GM20000 (cell line): Measurements from ENCODE around the gene SLC7A7.
"Not testable (repeated sequence)": the region's sequence is repeated elsewhere in the genome, so short reads cannot be mapped to it uniquely, and the experiment has no call there.

Experiments
- DNase-seq: peaks from one replicate; pipeline ENCODE4 v3.0.0; 2012; ENCODE audit warnings: low spot score
- TF ChIP-seq, protein P1 (sequence below): IDR thresholded peaks from 2 replicates; pipeline ENCODE4 v1.5.1; 2012; ENCODE audit warnings: mild to moderate bottlenecking, control low read depth; ENCODE audit errors: extremely low read depth, missing control alignments

Gene SLC7A7

DNA sequence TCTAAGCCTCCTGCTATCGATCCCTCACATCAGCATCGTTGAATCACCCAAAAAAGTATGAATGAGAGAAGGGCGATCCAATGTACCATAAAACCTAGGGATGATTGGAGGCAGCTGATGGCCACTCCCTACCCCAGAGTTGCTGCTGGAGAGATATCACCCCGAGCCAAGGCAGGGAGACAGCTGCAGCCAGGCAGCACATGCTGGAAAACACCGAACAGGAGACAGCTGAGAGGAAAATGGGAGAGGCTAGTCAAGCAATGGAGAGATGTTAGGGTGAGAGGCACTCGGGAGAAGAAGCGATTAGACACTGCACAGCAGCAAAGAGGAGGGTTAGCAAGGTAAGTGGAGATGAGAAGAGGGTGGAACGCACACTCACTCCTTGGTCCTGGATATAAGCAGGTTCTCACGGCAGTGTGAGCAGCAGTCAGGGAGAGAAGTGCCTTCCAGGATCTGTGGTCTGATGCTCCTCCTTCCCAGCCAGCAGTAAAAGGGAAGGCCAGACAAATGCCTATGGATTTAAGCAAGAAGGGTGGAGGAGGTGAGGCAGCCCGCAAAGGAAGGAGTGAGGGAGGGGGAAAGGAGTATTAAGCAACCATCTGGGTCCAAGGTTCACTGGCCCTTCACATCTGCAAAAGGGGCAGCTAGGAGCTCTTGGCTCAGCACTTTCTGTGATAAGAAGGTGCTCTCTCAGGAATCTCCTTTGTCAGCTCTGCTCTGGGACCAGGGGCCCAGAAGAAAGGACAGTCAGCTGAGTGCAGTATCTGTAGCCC lies at the start of gene SLC7A7:
TSS of gene SLC7A7 (minus strand) at position 495 of the 773 bp plus-strand sequence. CDS start 2,037 bp downstream, outside the sequence.
- DNase-seq: no peak
- TF ChIP-seq, protein P1, sequence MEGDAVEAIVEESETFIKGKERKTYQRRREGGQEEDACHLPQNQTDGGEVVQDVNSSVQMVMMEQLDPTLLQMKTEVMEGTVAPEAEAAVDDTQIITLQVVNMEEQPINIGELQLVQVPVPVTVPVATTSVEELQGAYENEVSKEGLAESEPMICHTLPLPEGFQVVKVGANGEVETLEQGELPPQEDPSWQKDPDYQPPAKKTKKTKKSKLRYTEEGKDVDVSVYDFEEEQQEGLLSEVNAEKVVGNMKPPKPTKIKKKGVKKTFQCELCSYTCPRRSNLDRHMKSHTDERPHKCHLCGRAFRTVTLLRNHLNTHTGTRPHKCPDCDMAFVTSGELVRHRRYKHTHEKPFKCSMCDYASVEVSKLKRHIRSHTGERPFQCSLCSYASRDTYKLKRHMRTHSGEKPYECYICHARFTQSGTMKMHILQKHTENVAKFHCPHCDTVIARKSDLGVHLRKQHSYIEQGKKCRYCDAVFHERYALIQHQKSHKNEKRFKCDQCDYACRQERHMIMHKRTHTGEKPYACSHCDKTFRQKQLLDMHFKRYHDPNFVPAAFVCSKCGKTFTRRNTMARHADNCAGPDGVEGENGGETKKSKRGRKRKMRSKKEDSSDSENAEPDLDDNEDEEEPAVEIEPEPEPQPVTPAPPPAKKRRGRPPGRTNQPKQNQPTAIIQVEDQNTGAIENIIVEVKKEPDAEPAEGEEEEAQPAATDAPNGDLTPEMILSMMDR: no peak

DNA sequence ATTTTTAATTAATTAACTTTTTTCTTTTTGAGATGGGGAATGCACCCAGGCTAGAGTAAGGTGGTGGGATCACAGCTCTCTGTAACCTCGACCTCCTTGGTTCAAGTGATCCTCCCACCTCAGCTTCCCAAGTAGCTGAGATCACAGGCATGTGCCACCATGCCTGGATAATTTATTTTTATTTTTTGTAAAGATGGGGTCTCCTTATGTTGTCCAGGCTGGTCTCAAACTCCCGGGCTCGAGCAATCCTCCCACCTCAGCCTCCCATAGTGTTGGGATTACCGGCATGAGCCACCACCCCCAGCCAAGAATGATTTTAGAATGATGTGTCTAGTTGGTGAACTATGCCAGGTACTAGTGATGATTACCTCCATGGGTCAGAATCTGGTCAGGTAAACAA lies 49.7 kb upstream of the SLC7A7 start:
- no peak for DNase-seq
- TF ChIP-seq, protein P1: no peak

DNA sequence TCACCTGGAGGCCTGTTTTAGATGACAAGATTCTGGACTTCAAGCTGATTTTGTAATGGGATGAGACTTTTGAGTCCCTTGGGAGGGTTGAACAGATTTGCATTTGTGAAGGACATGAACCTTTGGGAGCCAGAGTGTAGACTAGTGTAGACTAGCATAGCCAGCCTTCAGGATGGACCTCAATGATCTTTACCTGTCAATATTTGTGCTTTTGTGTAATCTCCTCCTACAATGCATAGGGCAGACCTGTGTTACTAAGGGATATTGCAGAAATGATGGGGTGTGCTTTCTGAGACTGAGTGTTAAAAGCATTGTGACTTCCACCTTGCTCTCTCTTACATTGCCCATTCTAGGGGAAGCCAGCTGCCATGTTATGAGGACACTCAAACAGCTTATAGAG lies 46.4 kb upstream of the SLC7A7 start:
- TF ChIP-seq, protein P1: no peak
- no peak for DNase-seq

DNA sequence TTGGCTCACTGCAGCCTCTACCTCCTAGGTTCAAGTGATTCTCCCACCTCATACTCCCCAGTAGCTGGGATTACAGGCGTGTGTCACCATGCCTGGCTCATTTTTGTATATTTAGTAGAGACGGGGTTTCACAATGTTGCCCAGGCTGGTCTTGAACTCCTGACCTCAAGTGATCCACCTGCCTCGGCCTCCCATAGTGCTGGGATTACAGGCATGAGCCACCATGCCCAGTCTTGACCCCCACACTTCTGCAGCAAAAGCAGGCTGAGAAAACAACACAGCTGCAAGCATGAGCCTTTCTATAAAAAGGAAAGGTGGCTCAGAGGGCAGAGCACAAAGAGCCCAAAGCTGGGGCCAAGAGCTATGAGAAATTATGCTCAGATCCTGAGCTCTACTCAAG lies 45.1 kb upstream of the SLC7A7 start:
- not testable (repeated sequence) for DNase-seq

DNA sequence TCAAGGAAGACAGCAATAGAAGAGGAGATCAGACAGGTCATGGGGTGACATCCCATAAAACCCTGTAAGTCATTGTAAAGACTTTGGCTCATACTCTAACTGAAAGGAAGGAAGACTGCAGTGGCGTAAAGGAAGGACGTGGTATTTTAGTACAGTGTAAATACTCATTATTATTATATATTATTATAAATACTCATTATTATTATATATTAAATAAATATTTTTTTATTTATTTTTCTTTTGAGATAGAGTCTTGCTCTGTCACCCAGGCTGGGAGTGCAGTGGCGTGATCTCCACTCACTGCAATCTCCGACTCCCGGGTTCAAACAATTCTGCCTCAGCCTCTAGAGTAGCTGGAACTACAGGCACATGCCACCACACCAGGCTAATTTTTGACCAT lies 41.2 kb upstream of the SLC7A7 start:
- TF ChIP-seq, protein P1: no peak
- DNase-seq: no peak

DNA sequence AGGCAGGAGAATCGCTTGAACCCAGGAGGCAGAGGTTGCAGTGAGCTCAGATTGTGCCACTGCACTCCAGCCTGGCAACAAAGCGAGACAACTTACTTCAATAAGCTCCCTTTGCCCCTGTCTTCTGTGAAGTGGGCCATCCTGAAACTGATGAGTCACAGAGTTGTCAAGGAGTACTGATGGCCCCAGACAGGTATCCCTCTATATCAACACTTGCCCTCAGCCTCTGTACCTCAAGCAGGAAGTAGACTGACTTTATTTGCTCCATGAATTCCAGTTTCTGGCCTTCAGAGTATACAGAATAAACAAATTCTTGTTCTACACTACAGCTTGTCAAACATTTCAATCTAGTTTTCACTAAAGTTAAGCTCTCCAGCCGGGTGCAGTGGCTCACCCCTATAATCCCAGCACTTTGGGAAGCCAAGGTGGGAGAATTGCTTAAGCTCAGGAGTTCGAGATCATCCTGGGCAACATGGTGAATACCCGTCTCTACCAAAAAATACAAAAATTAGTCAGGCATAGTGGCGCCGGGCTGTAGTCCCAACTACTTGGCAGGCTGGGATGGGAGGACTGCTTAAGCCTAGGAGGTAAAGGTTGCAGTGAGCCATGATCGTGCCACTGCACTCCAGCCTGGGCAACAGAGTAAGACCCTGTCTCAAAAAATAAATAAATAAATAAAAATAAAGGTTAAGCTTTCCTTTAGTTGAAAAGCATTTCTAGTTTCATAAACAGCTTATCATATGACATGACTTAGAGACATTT lies 39.9 kb upstream of the SLC7A7 start:
- no peak for DNase-seq
- TF ChIP-seq, protein P1: no peak

DNA sequence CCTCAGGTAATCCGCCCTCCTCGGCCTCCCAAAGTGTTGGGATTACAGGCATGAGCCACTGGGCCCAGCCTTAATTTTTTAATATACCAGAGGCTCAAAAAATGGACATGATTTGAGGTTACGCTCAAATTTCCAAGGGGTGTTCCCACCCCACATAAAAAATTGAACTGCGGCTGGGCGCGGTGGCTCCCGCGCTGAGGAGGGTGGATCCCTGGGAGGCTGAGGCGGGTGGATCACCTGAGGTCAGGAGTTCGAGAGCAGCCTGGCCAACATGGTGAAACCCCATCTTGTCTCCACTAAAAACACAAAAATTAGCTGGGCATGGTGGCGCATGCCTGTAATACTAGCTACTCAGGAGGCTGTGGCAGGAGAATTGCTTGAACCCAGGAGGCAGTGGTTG lies 39.1 kb upstream of the SLC7A7 start:
- not testable (repeated sequence) for DNase-seq

DNA sequence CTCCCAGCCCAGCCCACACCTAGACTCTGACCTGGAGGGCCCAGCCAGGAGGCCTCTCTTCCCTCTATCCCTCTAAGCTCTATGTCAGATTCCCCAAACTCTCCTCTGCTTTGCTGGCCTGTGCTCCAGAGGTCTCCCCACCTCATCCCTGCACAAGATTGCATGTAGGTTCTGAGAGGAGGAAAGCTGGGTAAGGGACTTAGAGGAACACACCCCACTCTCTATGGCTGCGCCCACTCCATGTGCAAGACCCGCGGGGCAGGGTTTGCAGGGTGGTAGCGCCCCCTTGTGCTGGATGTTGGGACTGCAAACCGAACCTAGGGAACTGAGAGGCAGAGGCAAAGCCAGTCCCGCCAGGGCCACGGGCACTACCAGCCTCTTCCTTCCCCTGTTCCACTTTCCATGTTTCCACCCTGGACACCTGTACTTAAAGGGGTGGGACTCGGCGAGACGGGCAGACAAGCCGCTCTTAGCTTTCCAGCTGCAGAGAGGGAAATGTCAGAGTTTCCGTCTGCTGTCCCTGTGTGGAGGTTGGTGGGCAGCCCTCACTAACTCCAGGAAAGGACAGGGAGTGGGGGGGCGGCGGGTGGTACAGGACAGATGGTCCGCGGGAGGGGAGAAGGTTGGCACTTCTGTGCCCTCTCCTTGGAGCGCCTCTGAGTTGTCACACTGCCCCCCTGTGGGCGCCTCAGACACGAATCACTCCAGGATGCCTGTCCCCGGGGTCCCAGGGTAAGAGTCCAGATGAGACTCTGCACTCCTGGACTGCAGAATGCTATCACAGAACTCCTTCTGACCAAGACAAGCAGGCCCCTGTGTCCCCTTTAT lies 37.9 kb upstream of the SLC7A7 start:
- TF ChIP-seq, protein P1: peak; percentile 91
- DNase-seq: peak; percentile 86
